H1 (cell line): ENCODE results near the gene ZBTB7B. TPM values are rescaled to one million over a fixed set of nuclear protein-coding genes. Genes with fewer than 3 reads are reported as not detected.

Source experiments
- CTCF ChIA-PET: fragments of 300-600 bp; sonication (Branson Sonifier 250); formaldehyde crosslinking; loops from one replicate; lab custom pipeline; 2021; ENCODE audit not compliant: partially characterized antibody; lab: Charles Lee
- POLR2A ChIA-PET: fragments of 300-600 bp; sonication (Branson Sonifier 250); formaldehyde crosslinking; loops from one replicate; lab custom pipeline; 2021; ENCODE audit warnings: inconsistent platforms; ENCODE audit not compliant: partially characterized antibody; lab: Charles Lee
- DNase-seq, 2 experiments: peaks; one replicate each; pipeline versions ENCODE4 v3.0.0 to v3.0.0-alpha.2; 2010 to 2022; ENCODE audit warnings: low spot score in 2 of 2, low read depth in 1 of 2, mixed read lengths in 1 of 2
- FAIRE-seq: peaks from 2 replicates; lab custom pipeline; 2011; peaks lifted over from hg19 to GRCh38; lab: Jason Lieb, UNC
- H2AFZ ChIP-seq: 2 replicates; pipeline ENCODE4 v1.8.1; 2012; ENCODE audit warnings: low read length, inconsistent platforms
- H2AK5ac ChIP-seq: 2 replicates; pipeline ENCODE4 v1.6.1; 2013; ENCODE audit warnings: low read depth, low read length
- H2BK120ac ChIP-seq: replicated peaks from 2 replicates; pipeline ENCODE3; 2013; ENCODE audit warnings: low read depth, low read length, inconsistent platforms
- H2BK12ac ChIP-seq: 2 replicates; pipeline ENCODE4 v1.6.1; 2013; ENCODE audit warnings: low read depth, low read length
- H2BK15ac ChIP-seq: 2 replicates; pipeline ENCODE4 v1.6.1; 2013; ENCODE audit warnings: low read length
- H2BK20ac ChIP-seq: 2 replicates; pipeline ENCODE4 v1.6.1; 2013; ENCODE audit warnings: low read length
- H2BK5ac ChIP-seq: 2 replicates; pipeline ENCODE4 v1.6.1; 2013; ENCODE audit warnings: low read depth, low read length
- H3K14ac ChIP-seq: 2 replicates; pipeline ENCODE4 v1.6.1; 2013; ENCODE audit warnings: inconsistent platforms; ENCODE audit not compliant: insufficient read length
- H3K18ac ChIP-seq: 2 replicates; pipeline ENCODE4 v1.6.1; 2013; ENCODE audit warnings: low read length; ENCODE audit errors: extremely low read depth
- H3K23ac ChIP-seq: 2 replicates; pipeline ENCODE4 v1.6.1; 2013; ENCODE audit warnings: inconsistent platforms; ENCODE audit not compliant: insufficient read length
- H3K23me2 ChIP-seq: 2 replicates; pipeline ENCODE4 v1.6.1; 2013; ENCODE audit warnings: low read depth, low read length
- H3K27ac ChIP-seq: 2 replicates; pipeline ENCODE4 v1.6.1; 2011; ENCODE audit warnings: low read depth, low read length, inconsistent platforms
- H3K27me3 ChIP-seq, 4 experiments: replicated peaks in 1 of 4; 1 replicate in 1 of 4; 2 replicates in 3 of 4; pipeline versions ENCODE4 v1.6.1 to v1.8.1; 2011 to 2013; ENCODE audit warnings: low read length in 3 of 4, mild to moderate bottlenecking in 3 of 4, inconsistent platforms in 2 of 4, mixed read lengths in 2 of 4, moderate library complexity in 1 of 4; ENCODE audit not compliant: control insufficient read depth in 3 of 4, insufficient read depth in 3 of 4; ENCODE audit errors: extremely low read depth in 1 of 4
- H3K36me3 ChIP-seq, 4 experiments: 2 replicates each; pipeline versions ENCODE4 v1.6.1 to v1.8.1; 2011 to 2013; ENCODE audit warnings: mild to moderate bottlenecking in 4 of 4, low read length in 3 of 4, moderate library complexity in 2 of 4, control low read depth in 1 of 4, inconsistent platforms in 1 of 4; ENCODE audit not compliant: insufficient read depth in 4 of 4, control insufficient read depth in 2 of 4
- H3K4ac ChIP-seq: replicated peaks from 2 replicates; pipeline ENCODE3; 2013; ENCODE audit warnings: low read length, low read depth, mixed read lengths, inconsistent platforms; ENCODE audit not compliant: insufficient read length
- H3K4me1 ChIP-seq, 4 experiments: replicated peaks in 1 of 4; 1 replicate in 1 of 4; 2 replicates in 3 of 4; pipeline versions ENCODE4 v1.6.1 to v1.8.1; 2011 to 2013; ENCODE audit warnings: low read length in 3 of 4, inconsistent platforms in 2 of 4, mixed read lengths in 1 of 4; ENCODE audit not compliant: insufficient read depth in 4 of 4, control insufficient read depth in 3 of 4
- H3K4me2 ChIP-seq, 2 experiments: 2 replicates each; pipeline versions ENCODE4 v1.6.1 to v1.8.1; 2011 to 2013; ENCODE audit warnings: low read depth in 2 of 2, low read length in 2 of 2, control low read depth in 1 of 2, inconsistent platforms in 1 of 2, mild to moderate bottlenecking in 1 of 2; ENCODE audit not compliant: insufficient read depth in 1 of 2
- H3K4me3 ChIP-seq, 4 experiments: fragments of 200-600, 300-600 bp in 1 of 4; sonication (generic), shearing (Covaris generic), sonication (Bioruptor Twin) in 1 of 4; 2 replicates each; pipeline versions ENCODE4 v1.5.1 to v1.8.1; 2011 to 2016; ENCODE audit warnings: low read length in 4 of 4, low read depth in 3 of 4, control low read depth in 2 of 4, inconsistent platforms in 2 of 4, mild to moderate bottlenecking in 2 of 4, mixed read lengths in 1 of 4, moderate library complexity in 1 of 4; ENCODE audit not compliant: insufficient read depth in 2 of 4; ENCODE audit errors: extremely low read depth in 1 of 4
- H3K56ac ChIP-seq: replicated peaks from 2 replicates; pipeline ENCODE3; 2013; ENCODE audit warnings: low read depth, mild to moderate bottlenecking, mixed read lengths, low read length, inconsistent platforms; ENCODE audit not compliant: insufficient read length
- H3K79me1 ChIP-seq: 2 replicates; pipeline ENCODE4 v1.6.1; 2013; ENCODE audit warnings: low read depth, low read length, control low read depth
- H3K79me2 ChIP-seq, 2 experiments: 2 replicates each; pipeline versions ENCODE4 v1.6.1 to v1.8.1; 2012 to 2013; ENCODE audit warnings: low read length in 2 of 2, mild to moderate bottlenecking in 2 of 2, inconsistent platforms in 1 of 2; ENCODE audit not compliant: insufficient read depth in 2 of 2, control insufficient read depth in 1 of 2
- H3K9ac ChIP-seq, 4 experiments: replicated peaks in 1 of 4; 1 replicate in 1 of 4; 2 replicates in 3 of 4; pipeline versions ENCODE4 v1.6.1 to v1.8.1; 2011 to 2013; ENCODE audit warnings: low read depth in 3 of 4, low read length in 3 of 4, control low read depth in 2 of 4, mild to moderate bottlenecking in 2 of 4, moderate library complexity in 2 of 4, inconsistent platforms in 1 of 4; ENCODE audit errors: extremely low read depth in 1 of 4
- H3K9me3 ChIP-seq, 2 experiments: 2 replicates each; pipeline versions ENCODE4 v1.6.1 to v1.8.1; 2012 to 2013; ENCODE audit warnings: mild to moderate bottlenecking in 2 of 2, moderate library complexity in 2 of 2, control low read depth in 1 of 2, inconsistent platforms in 1 of 2, low read depth in 1 of 2, low read length in 1 of 2, mixed read lengths in 1 of 2; ENCODE audit not compliant: insufficient read depth in 2 of 2
- H4K20me1 ChIP-seq, 2 experiments: replicated peaks in 1 of 2; 2 replicates each; pipeline versions ENCODE3 to v1.8.1; 2011 to 2013; ENCODE audit warnings: inconsistent platforms in 2 of 2, low read length in 2 of 2, mild to moderate bottlenecking in 1 of 2; ENCODE audit not compliant: insufficient read depth in 2 of 2, control insufficient read depth in 1 of 2
- H4K5ac ChIP-seq: 2 replicates; pipeline ENCODE4 v1.6.1; 2013; ENCODE audit warnings: low read length, low read depth, mixed read lengths, inconsistent platforms; ENCODE audit not compliant: insufficient read length
- H4K8ac ChIP-seq: 2 replicates; pipeline ENCODE4 v1.8.0; 2013; ENCODE audit warnings: mild to moderate bottlenecking, moderate library complexity, low read length, inconsistent platforms; ENCODE audit not compliant: insufficient read depth; ENCODE audit errors: extremely low read depth
- H4K91ac ChIP-seq: replicated peaks from 2 replicates; pipeline ENCODE3; 2013; ENCODE audit warnings: low read length, mixed read lengths, inconsistent platforms; ENCODE audit not compliant: insufficient read length
- ASH2L ChIP-seq: fragments of 200-600, 300-600 bp; sonication (generic); IDR thresholded peaks from one replicate; pipeline ENCODE4 v1.7.1; 2017; ENCODE audit warnings: low read length
- BCL11A ChIP-seq, 2 experiments: IDR thresholded peaks; one replicate each; pipeline ENCODE4 v1.6.1; 2011; ENCODE audit warnings: low read depth in 2 of 2, low read length in 2 of 2, mild to moderate bottlenecking in 2 of 2
- CTBP2 ChIP-seq: IDR thresholded peaks from 2 replicates; pipeline ENCODE4 v1.7.0; 2011; ENCODE audit warnings: borderline replicate concordance, mild to moderate bottlenecking, moderate library complexity, mixed read lengths, low read length; ENCODE audit not compliant: insufficient read depth, insufficient read length
- HDAC2 ChIP-seq, 2 experiments: fragments of 300-600 bp in 1 of 2; sonication (generic) in 1 of 2; IDR thresholded peaks; 2 replicates each; pipeline ENCODE4 v1.6.1; 2011 to 2012; ENCODE audit warnings: low read depth in 2 of 2, low read length in 2 of 2, mild to moderate bottlenecking in 2 of 2, moderate library complexity in 2 of 2, borderline replicate concordance in 1 of 2, inconsistent platforms in 1 of 2
- KDM1A ChIP-seq: fragments of 200-600, 300-600 bp; sonication (generic); IDR thresholded peaks from 2 replicates; pipeline ENCODE4 v1.7.1; 2016; ENCODE audit warnings: mild to moderate bottlenecking, low read length, borderline replicate concordance
- KDM5A ChIP-seq: fragments of 200-600 bp; IDR thresholded peaks from 2 replicates; pipeline ENCODE4 v1.7.1; 2012; ENCODE audit warnings: mild to moderate bottlenecking, low read length, inconsistent platforms, mixed read lengths
- PHF8 ChIP-seq: fragments of 200-600 bp; sonication (generic); conservative IDR thresholded peaks from 2 replicates; pipeline ENCODE4 v1.7.1; 2012; ENCODE audit warnings: low read depth, mild to moderate bottlenecking, inconsistent platforms, low read length, moderate library complexity
- POLR2AphosphoS5 ChIP-seq: IDR thresholded peaks from 2 replicates; pipeline ENCODE4 v1.6.1; 2011; ENCODE audit warnings: low read depth, low read length
- SIX5 ChIP-seq: IDR thresholded peaks from 2 replicates; pipeline ENCODE4 v1.6.1; 2011; ENCODE audit warnings: mild to moderate bottlenecking, low read depth, low read length
- SRF ChIP-seq: IDR thresholded peaks from 2 replicates; pipeline ENCODE4 v1.6.1; 2011; ENCODE audit warnings: mild to moderate bottlenecking, low read depth, low read length, moderate library complexity
- WGBS, 2 experiments: shearing (Covaris generic) in 1 of 2; methylation state at CpG; one replicate each; pipeline versions ENCODE4 v1.1.6 to v1.1.7; 2013 to 2015; ENCODE audit warnings: low lambda C conversion rate in 2 of 2, mixed read lengths in 2 of 2, inconsistent platforms in 1 of 2, low coverage in 1 of 2, missing lambda C conversion rate in 1 of 2; ENCODE audit not compliant: insufficient replicate concordance in 2 of 2, insufficient coverage in 1 of 2, insufficient read length in 1 of 2; ENCODE audit errors: extremely low coverage in 1 of 2, missing lambda C conversion rate in 1 of 2; 5-methylcytosine and 5-hydroxymethylcytosine counted together
- polyA plus RNA-seq, 7 experiments: library from polyadenylated mRNA; depleted of rRNA in 3 of 7; stranded (reverse) in 5 of 7; unstranded in 2 of 7; fragments of >200 nt in 5 of 7; fragments of 200-250 nt in 2 of 7; gene quantifications; 1 replicate in 5 of 7; 2 replicates in 1 of 7; 4 replicates in 1 of 7; pipeline versions ENCODE4 v1.2.1 to v1.2.3, GENCODE V29; 2011 to 2013; ENCODE audit warnings: missing spikeins in 2 of 7, mixed read lengths in 2 of 7
- total RNA-seq: library from RNA; stranded (reverse); fragmentation: NEBNext Ultra II Directional; extraction: Animal tissue kit (Norgen Biotek cat#: 25700); gene quantifications from 2 replicates; pipeline ENCODE4 v1.2.1, GENCODE V29; 2021

Gene ZBTB7B
- total and polyA plus RNA-seq, 2 of the 8 experiments (the other 6 are each of a cell fraction or from before 2014, with no cell fraction given), result 24.5 to 36.9 TPM

- Histone ChIP-seq H3K27ac (peak overlapping the region; percentile 65; the same call in 1 of the 2 replicates), H3K36me3 (peaks cover 0 to 10% (median 4%) of the 10 kb centered on the region in 4 experiments; a peak in 5 of 8 replicates), H2BK20ac (0 out of 2 replicates have a peak overlapping the region, but pooled peaks have one; percentile 61), H3K14ac (no peak overlapping the region), H4K20me1 (peaks cover 2 to 16% of the 10 kb centered on the region in 2 experiments), H4K91ac (peak overlapping the region; percentile 70), H2AK5ac (no peak overlapping the region), H3K4ac (no peak overlapping the region), H4K8ac (peak overlapping the region; percentile 47; the same call in 1 of the 2 replicates), H3K56ac (no peak overlapping the region), H2BK12ac (peak overlapping the region; percentile 55; the same call in 1 of the 2 replicates), H2BK120ac (no peak overlapping the region), H3K18ac (peak overlapping the region; percentile 76), H3K23ac (no peak overlapping the region), H3K27me3 (peaks cover 0 to 4% (median 1%) of the 10 kb centered on the region in 4 experiments; a peak in 2 of 7 replicates), H3K9ac (peak overlapping the region; percentile 9 to 73 (median 52); a peak in 6 of 7 replicates), H3K4me2 (peak overlapping the region; percentile 62 to 68), H3K79me1 (no peaks in the 10 kb centered on the region), H3K9me3 (no peaks in the 10 kb centered on the region), H3K79me2 (peaks cover 0 to 15% of the 10 kb centered on the region in 2 experiments; a peak in 2 of 4 replicates), H4K5ac (peak overlapping the region; percentile 66), H3K4me3 (peak overlapping the region; percentile 60 to 85 (median 73)), H2BK15ac (peak overlapping the region; percentile 88; the same call in 1 of the 2 replicates), H2AFZ (no peak overlapping the region), H3K4me1 (peaks cover 0 to 19% (median 6%) of the 10 kb centered on the region in 4 experiments; a peak in 5 of 7 replicates), H2BK5ac (0 out of 2 replicates have a peak overlapping the region, but pooled peaks have one; percentile 49), H3K23me2 (peaks cover 15% of the 10 kb centered on the region)
- FAIRE-seq (no peak), DNase-seq (no peak)
- WGBS, 2 experiments, result 19% methylated on average over 11 of the region's 14 CpGs; no CpG with 5 or more reads in 1 of the 2 experiments
- ChIA-PET POLR2A (interaction anchor here (0.8 to 3.1 kb wide), 16 partner anchors 8 to 132 kb away, joined by 3 to 21 read pairs (median 4); partner anchors contain the start of genes EFNA3, FLAD1 and SHC1), CTCF (interaction anchor here (0.9 to 33.9 kb wide), 10 partner anchors 1 to 111 kb away, joined by 3 to 907 read pairs (median 34); partner anchors contain the start of genes ADAM15, EFNA3, EFNA4 and KRTCAP2)
- TF ChIP-seq SIX5, result no peak
- TF ChIP-seq ASH2L, result peak; percentile 49
- 0 out of 2 replicates have a peak, but pooled peaks have one; percentile 14 for TF ChIP-seq KDM5A
- no peak for TF ChIP-seq BCL11A (IDR thresholded peaks at IDR 0.05; ENCODE audit: low read depth in 2 of 2, low read length in 2 of 2)
- no peak for TF ChIP-seq CTBP2
- no peak for TF ChIP-seq POLR2AphosphoS5
- TF ChIP-seq KDM1A, result peak; percentile 99
- TF ChIP-seq HDAC2 (IDR thresholded peaks at IDR 0.05; ENCODE audit: borderline replicate concordance in 1 of 2, low read depth in 2 of 2, low read length in 2 of 2), result peak in 1 of 2 experiments; percentile 97; a peak in 2 of 4 replicates
- 0 out of 2 replicates have a peak, but pooled peaks have one; percentile 45 for TF ChIP-seq PHF8
- no peak for TF ChIP-seq SRF
Observed at GRCh38 chr1:155064111-155064831, 61.7 kb downstream of the ZBTB7B start.
